ENCODE data around the gene CHN1. TPM values are rescaled to one million over a fixed set of nuclear protein-coding genes. Genes with fewer than 3 reads are reported as not detected.

The CHN1 gene
- total RNA-seq, 4 donors from 2014 or later, result 0.30 to 5.8 (median 3.6) TPM

GRCh38 chr2:174791746-174792280 lies 213.4 kb downstream of the CHN1 start:
- Histone ChIP-seq H3K4me1 (peaks cover 0 to 7% (median 0%) of the 10 kb centered on the region in 3 donors), H3K27ac (no peak overlapping the region), H3K4me3 (no peak overlapping the region), H3K27me3 (no peaks in the 10 kb centered on the region), H3K9me3 (no peaks in the 10 kb centered on the region), H3K36me3 (no peaks in the 10 kb centered on the region)
- WGBS, 2 donors, result 53 to 63% methylated on average over 6 of the region's 7 CpGs
- DNase-seq, result no peak
- TF ChIP-seq, protein P1, sequence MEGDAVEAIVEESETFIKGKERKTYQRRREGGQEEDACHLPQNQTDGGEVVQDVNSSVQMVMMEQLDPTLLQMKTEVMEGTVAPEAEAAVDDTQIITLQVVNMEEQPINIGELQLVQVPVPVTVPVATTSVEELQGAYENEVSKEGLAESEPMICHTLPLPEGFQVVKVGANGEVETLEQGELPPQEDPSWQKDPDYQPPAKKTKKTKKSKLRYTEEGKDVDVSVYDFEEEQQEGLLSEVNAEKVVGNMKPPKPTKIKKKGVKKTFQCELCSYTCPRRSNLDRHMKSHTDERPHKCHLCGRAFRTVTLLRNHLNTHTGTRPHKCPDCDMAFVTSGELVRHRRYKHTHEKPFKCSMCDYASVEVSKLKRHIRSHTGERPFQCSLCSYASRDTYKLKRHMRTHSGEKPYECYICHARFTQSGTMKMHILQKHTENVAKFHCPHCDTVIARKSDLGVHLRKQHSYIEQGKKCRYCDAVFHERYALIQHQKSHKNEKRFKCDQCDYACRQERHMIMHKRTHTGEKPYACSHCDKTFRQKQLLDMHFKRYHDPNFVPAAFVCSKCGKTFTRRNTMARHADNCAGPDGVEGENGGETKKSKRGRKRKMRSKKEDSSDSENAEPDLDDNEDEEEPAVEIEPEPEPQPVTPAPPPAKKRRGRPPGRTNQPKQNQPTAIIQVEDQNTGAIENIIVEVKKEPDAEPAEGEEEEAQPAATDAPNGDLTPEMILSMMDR (IDR thresholded peaks at IDR 0.05), result no peak
- TF ChIP-seq POLR2A (IDR thresholded peaks at IDR 0.05), result no peak
- intact Hi-C loops (cut with DNase I), result no loop called here

DNA sequence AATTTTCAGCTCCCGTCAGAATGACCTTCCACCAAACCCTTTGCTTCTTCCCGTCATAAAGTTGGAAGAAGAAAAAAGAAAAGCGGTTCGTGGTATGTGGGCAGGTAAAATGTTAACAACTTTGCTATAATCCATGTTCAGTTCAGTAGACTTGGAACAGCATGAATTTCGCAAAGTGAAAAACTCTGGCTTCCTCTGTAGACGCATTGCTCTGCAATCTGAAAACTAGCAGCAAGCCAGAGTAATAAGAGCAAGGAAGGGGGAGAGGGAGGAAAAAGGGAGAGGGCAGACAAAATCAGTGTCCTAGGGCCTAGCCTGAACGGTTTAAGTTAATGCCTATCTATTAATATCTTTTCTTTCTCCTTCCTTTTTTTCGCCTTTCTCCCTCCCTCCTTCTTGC lies 214.2 kb downstream of the CHN1 start:
- no peak overlapping the region for H3K27ac ChIP-seq
- H3K36me3 ChIP-seq, result no peaks in the 10 kb centered on the region
- no peak for DNase-seq
- H3K9me3 ChIP-seq, result no peaks in the 10 kb centered on the region
- intact Hi-C loops (cut with DNase I), result no loop called here
- H3K4me3 ChIP-seq, result no peak overlapping the region
- H3K27me3 ChIP-seq, result no peaks in the 10 kb centered on the region
- 69 to 81% methylated on average over 6 to 8 of the region's 8 CpGs for WGBS, 2 donors
- TF ChIP-seq, protein P1 (IDR thresholded peaks at IDR 0.05), result no peak
- TF ChIP-seq POLR2A (IDR thresholded peaks at IDR 0.05), result no peak
- peaks cover 0 to 7% (median 0%) of the 10 kb centered on the region in 3 donors for H3K4me1 ChIP-seq

DNA sequence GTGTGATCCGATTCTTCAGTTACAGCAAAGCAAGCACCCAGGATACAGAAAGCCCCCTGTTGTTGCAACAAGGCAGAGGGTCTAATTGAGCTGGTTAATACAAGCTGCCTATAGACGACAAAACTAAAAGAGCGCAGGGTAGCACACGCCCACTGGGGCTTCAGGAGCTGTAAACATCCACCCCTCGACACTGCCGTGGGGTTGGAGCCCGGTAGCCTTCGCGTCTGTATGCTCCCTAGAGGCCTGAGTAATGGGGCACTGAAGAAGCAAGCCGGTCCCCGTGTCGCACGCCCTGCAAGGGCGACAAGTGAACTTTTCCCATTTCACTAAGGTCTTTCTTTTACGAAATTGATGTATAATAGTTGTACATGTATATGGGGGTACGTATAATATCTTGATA lies 216.2 kb downstream of the CHN1 start:
- Histone ChIP-seq H3K4me3 (no peak overlapping the region), H3K9me3 (no peaks in the 10 kb centered on the region), H3K27ac (no peak overlapping the region), H3K36me3 (no peaks in the 10 kb centered on the region), H3K27me3 (no peaks in the 10 kb centered on the region), H3K4me1 (peaks cover 0 to 7% (median 0%) of the 10 kb centered on the region in 3 donors)
- DNase-seq, result no peak
- 87 to 91% methylated on average over 15 to 16 of the region's 16 CpGs for WGBS, 2 donors
- no peak for TF ChIP-seq POLR2A (IDR thresholded peaks at IDR 0.05)
- TF ChIP-seq, protein P1 (IDR thresholded peaks at IDR 0.05), result no peak
- intact Hi-C loops (cut with DNase I), result no loop called here

DNA sequence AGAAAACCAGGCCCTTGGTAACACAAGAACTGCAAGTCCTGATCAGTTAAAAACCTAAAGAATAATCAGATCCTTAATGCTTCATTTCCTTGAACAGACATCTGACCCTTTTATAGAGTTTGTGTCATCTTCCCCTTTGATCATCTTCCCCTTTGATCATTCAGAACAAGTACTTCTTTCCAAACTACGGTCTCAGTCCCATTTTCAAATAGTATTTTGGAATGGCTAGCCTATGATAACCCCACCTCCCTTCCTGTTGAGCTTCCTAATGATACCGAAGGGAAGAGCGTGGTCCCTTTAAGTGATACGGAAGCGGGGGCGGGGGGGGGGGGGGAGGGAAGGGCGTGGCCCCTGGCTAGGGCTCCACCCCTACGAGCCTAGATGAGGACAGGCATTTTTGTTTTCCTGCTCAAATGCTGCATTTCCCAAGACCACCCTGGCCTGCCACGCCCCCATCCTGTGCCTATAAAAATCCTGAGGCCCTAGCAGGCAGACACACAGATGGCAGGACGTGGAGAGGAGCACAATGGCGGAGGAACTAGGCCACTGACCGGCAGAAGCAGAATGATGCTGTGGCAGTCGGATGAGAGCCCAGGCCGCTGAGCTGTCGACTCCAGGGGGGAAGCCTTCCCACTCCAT lies 216.8 kb downstream of the CHN1 start:
- H3K4me3 ChIP-seq, result no peak overlapping the region
- intact Hi-C loops (cut with DNase I), result no loop called here
- WGBS, 2 donors, result 34 to 81% methylated on average over 6 of the region's 15 CpGs
- H3K4me1 ChIP-seq, result peaks cover 0 to 7% (median 0%) of the 10 kb centered on the region in 3 donors
- H3K9me3 ChIP-seq, result no peaks in the 10 kb centered on the region
- DNase-seq, result no peak
- H3K27ac ChIP-seq, result no peak overlapping the region
- H3K36me3 ChIP-seq, result no peaks in the 10 kb centered on the region
- no peaks in the 10 kb centered on the region for H3K27me3 ChIP-seq
- TF ChIP-seq, protein P1 (IDR thresholded peaks at IDR 0.05), result no peak
- TF ChIP-seq POLR2A (IDR thresholded peaks at IDR 0.05), result no peak

- Histone ChIP-seq H3K36me3 (no peaks in the 10 kb centered on the region), H3K27ac (no peak overlapping the region), H3K9me3 (no peaks in the 10 kb centered on the region), H3K4me1 (peaks cover 0 to 7% (median 0%) of the 10 kb centered on the region in 3 donors), H3K27me3 (no peaks in the 10 kb centered on the region), H3K4me3 (no peak overlapping the region)
- TF ChIP-seq, protein P1 (IDR thresholded peaks at IDR 0.05), result no peak
- TF ChIP-seq POLR2A (IDR thresholded peaks at IDR 0.05), result no peak
- intact Hi-C loops (cut with DNase I), result no loop called here
- WGBS, 2 donors, result 67 to 70% methylated on average over 3 to 5 of the region's 5 CpGs
- no peak for DNase-seq
These were observed 217.5 kb downstream of the CHN1 start for GRCh38 chr2:174787487-174788205.

Data from esophagus squamous epithelium (tissue), 5 donors.